ENCODE results near the gene USH1G. TPM values are rescaled to one million over a fixed set of nuclear protein-coding genes. Genes with fewer than 3 reads are reported as not detected.

The USH1G gene
- total RNA-seq, 1 experiment from 2014 or later = not detected

DNA sequence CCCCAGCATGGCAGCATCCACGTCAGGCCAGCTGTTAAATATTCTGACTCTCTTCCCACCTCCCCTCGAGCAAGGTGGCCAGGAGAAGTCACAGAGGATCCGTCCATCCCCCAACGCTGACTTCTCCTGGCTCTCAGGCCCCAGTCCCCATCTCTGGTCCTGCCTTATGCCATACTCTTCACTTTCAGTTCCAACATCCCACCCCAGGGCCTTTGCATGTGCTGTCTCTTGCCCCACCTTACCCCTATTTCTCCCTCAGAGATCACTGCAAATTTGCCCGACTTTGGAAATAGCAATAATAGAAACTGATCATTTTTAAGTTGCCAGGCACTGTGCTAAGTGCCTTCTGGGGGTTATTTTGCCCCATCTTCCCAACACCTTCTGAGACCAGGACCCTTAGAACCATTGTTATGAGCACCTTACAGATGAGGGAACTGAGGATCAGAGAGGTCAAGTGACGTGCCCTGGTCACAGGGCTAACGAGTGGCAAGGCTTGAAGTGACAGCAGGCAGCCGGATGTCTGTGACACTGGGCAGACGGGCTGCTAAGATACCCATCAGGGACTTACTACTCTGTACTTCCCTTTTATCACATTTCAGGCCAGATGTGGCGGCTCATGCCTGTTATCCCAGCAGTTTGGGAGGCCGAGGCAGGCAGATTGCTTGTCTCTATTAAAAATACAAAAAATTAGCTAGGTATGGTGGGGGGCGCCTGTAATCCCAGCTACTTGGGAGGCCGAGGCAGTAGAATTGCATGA, 31.8 kb upstream of the USH1G start:
- no peak for DNase-seq (ENCODE audit: extremely low read depth, low read depth)

DNA sequence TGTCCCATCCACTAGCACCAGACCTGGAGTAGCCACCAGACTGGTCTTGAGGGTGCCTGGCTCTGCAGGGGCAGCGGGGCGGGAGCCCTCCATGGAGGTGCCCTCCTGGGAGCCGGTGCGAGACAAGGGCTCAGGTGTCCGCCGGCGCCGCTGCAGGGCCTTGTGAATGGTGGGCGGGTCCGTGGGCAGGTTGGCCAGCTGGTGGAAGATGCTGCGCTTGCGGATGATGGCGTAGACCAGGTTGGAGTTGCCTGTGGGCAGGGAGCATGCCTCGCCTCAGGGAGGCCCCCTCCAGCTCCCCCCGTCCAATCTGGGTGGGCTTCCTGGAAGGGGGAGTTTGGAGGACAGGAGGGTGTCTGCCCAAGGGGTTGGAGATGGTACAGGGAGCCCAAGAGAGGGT, 31.1 kb upstream of the USH1G start:
- DNase-seq (ENCODE audit: extremely low read depth, low read depth) = no peak

DNA sequence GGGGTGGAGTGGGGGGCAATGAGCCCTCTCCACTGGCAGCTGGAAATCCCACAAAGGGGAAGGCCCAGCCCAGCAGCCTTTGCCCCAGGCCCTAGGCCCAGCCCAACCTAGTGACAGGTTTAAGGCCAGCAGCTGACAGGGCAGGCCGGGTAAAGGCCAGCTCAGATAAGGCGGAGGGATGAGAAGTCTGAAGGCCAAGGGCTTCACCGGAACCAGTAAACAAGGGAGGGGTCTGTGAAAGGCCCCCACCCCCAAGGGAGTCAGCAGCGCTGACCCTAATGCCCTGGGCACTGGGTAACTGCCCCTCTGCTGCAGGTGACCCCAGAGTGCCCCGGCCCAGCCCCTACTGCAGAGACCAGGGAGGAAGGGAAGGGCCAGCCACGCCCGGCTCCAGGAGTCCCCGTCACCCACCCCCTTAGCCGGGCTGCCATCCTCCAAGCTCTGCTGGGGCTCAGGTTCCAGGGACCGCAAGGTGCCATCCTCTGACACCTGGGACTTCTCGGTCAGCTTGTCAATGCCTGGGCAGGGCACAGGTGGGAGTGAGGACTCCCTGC, 30.2 kb upstream of the USH1G start:
- no peak for DNase-seq (ENCODE audit: extremely low read depth, low read depth)

GRCh38 chr17:74952431-74953133, 29.5 kb upstream of the USH1G start:
- DNase-seq (ENCODE audit: extremely low read depth, low read depth) = no peak

GRCh38 chr17:74951680-74952421, 28.8 kb upstream of the USH1G start:
- no peak for DNase-seq (ENCODE audit: extremely low read depth, low read depth)

- DNase-seq (ENCODE audit: extremely low read depth, low read depth) = no peak
Observed at GRCh38 chr17:74951065-74951464, 28.0 kb upstream of the USH1G start.

DNA sequence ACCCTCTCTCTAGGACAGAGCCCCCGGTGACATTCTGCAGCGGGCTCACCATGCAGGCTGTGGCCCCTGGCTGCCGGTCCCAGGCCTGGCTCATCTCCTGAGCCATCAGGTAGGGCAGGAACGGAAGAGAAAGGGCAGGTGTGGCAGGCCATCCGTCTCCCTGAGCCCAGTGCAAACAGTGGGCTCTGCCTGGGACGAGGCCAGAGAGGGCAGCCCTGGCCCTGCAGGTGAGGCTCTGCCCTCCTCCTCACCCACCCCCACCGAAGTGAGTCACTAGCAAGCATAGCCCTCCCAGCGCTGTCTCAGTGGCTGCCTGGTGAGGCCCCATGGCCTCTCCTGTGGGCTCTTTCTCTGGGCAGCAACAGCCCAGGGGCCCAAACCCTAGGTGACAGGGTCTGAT, 27.2 kb upstream of the USH1G start:
- no peak for DNase-seq (ENCODE audit: extremely low read depth, low read depth)

- DNase-seq (ENCODE audit: extremely low read depth, low read depth) = no peak
Observed at GRCh38 chr17:74949455-74950115, 26.5 kb upstream of the USH1G start.

- DNase-seq (ENCODE audit: extremely low read depth, low read depth) = no peak
Observed at GRCh38 chr17:74947041-74947754, 24.1 kb upstream of the USH1G start.

DNA sequence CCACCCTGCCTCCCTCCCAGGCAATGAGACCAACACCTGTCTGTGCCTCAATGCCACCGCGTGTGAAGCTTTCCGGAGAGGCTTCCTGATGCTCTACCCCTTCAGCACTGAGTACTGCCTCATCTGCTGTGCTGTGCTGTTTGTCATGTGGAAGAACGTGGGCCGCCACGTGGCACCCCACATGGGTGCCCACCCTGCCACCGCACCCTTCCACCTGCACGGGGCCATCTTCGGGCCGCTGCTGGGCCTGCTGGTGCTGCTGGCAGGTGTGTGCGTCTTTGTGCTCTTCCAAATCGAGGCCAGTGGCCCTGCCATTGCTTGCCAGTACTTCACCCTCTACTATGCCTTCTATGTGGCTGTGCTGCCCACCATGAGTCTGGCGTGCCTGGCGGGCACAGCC, 23.6 kb upstream of the USH1G start:
- DNase-seq (ENCODE audit: extremely low read depth, low read depth) = no peak

DNA sequence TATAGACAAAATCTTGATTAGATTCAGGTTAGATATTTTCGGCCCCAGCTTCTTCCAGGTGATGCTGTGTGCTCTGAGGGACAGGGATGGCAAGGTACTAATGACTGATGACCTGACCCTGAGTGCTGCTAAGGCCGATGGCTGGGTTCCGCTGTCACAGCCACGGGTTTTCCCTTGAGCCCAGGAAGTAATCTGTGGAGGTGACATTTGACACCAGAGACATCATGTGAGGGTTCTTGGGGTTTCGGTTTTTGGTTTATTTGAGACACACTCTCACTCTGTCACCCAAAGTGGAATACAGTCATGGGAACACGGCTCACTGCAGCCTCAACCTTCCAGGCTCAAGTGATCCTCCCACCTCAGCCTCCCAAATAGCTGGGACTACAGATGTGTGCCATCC, 22.5 kb upstream of the USH1G start:
- no peak for DNase-seq (ENCODE audit: extremely low read depth, low read depth)

DNA sequence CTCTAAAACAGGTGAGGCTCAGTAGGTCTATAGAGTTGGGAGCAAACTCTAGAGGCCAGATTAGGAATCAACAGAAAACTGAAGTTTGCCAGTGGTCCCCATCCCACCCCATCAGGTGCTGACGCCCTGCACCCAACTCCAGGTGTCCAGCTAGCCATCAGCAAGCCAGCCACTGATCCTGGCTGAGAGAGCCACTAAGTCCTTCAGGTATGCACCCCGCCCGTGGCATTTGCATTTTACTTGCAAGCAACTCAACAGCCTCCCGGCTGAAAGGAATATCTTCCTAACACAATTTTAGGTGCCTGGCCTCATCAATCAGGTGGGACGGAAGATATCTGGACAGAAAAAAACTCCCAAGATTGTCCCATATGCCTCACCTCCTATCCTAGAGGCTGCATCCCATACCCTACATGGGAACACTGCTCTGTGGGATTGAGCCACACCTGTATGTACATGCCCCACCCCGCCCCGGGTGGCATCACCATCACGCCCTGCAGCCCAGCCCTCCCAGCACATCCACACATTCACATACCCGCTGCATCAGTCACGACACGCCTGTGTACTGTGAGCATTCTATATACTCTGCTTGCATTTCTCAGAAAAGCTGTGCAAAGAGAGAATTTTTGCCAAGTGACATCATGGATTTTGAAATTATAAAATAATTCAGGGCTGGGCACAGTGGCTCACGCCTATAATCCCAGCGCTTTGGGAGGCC, 20.9 kb upstream of the USH1G start:
- no peak for DNase-seq (ENCODE audit: extremely low read depth, low read depth)

- no peak for DNase-seq (ENCODE audit: extremely low read depth, low read depth)
Observed at GRCh38 chr17:74941128-74941725, 18.2 kb upstream of the USH1G start.

GRCh38 chr17:74939534-74939933, 16.5 kb upstream of the USH1G start:
- no peak for DNase-seq (ENCODE audit: extremely low read depth, low read depth)

DNA sequence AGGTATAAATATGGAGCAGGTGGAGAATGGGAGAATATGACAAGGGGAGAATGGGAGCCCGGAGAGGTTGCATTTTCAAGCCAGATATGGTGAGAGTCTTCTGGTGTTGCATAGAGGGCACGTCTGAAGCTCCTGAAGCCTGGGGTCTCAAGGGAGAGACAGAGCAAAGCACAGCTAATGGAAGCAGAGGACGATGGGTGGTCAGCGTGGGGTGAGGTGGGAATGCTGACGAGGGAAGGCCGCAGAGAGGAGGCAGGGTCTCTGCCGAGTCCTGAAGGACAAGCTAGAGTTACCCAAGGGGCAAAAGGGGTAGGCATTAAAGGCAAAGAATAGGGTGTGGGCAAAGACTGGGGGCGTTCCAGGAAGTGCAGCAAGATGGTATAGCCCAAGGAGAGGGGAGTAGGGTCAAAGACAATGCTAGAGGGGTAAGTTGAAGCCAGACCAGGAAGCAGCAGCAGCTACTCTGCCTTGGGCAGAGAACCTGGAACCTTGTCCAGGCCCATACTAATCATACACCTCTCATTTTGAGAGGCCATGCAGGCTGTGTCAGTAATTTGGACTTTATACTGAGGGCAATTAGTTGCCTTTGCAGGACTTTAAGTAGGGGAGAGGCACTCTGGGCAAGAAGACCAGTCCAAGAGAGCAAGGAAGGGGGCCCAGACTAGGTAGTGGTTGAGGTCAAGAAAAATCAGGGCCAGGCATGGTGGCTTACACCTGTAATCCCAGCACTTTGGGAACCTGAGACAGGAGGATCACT, 15.3 kb upstream of the USH1G start:
- no peak for DNase-seq (ENCODE audit: extremely low read depth, low read depth)

GRCh38 chr17:74937064-74938051, 14.3 kb upstream of the USH1G start:
- DNase-seq (ENCODE audit: extremely low read depth, low read depth) = no peak

DNA sequence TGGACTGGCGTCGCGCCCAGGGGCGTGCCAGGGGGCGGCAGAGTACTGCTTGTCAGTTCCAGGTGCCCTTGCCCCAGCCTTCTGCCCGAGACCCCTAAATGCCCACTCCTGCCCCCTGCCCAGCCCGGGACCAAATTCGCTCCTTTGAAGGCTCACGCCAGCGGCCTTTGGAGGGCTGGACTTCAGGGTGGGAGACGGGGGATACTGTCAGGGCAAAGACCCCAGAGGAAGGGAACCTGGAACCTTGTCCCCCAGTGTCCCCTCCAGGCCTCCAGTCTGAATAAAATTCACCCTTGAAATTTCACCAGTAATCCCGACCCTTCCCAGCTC, 13.4 kb upstream of the USH1G start:
- no peak for DNase-seq (ENCODE audit: extremely low read depth, low read depth)

Data from NCI-H460 (cell line).